ENCODE data around the gene GAD2.

- no peak for TF ChIP-seq CTCF (IDR thresholded peaks at IDR 0.05; ENCODE audit: low read depth, low read length)
- no peak for TF ChIP-seq EZH2phosphoT487 (IDR thresholded peaks at IDR 0.05; ENCODE audit: low read depth)
These were observed 73.7 kb downstream of the GAD2 start for GRCh38 chr10:26290236-26290635.
